AG04449 (cell line): ENCODE measurements around the gene CKS1B.

Source experiments
- CTCF ChIA-PET: fragments of 350-600 bp; formaldehyde crosslinking; extraction: SDS; loops from one replicate; lab custom pipeline; 2021; ENCODE audit warnings: antibody characterized with exemption; lab: Yijun Ruan, JAX
- POLR2A ChIA-PET: fragments of 400-600, 350-600 bp; formaldehyde crosslinking; extraction: SDS; loops from one replicate; lab custom pipeline; 2020; ENCODE audit warnings: antibody characterized with exemption, inconsistent platforms; lab: Yijun Ruan, JAX
- DNase-seq: peaks from one replicate; pipeline ENCODE4 v3.0.0-alpha.2; 2010; ENCODE audit warnings: low read depth, low spot score
- H3K4me3 ChIP-seq: 2 replicates; pipeline ENCODE4 v1.5.1; 2011; ENCODE audit warnings: low read depth, mild to moderate bottlenecking, control low read depth, low read length
- CTCF ChIP-seq: IDR thresholded peaks from one replicate; pipeline ENCODE4 v1.5.1; 2011; ENCODE audit warnings: mild to moderate bottlenecking, moderate library complexity, low read length, control low read depth, inconsistent platforms; ENCODE audit not compliant: insufficient read depth; ENCODE audit errors: missing control alignments

Gene CKS1B

GRCh38 chr1:154945160-154945961 is 29.1 kb upstream of the CKS1B start:
- CTCF ChIA-PET = interaction anchor here (0.8 to 2.6 kb wide), 8 partner anchors 10 to 466 kb away, joined by 3 to 11 read pairs (median 3); partner anchors contain the start of genes LENEP, PMVK and PYGO2

GRCh38 chr1:154945962-154946850 is 28.3 kb upstream of the CKS1B start:
- POLR2A ChIA-PET = interaction anchor here (0.6 to 0.9 kb wide), 3 partner anchors 24 to 983 kb away, joined by 3 to 4 read pairs (median 4); partner anchors contain the start of genes SHC1 and SLC39A1
- CTCF ChIA-PET = interaction anchor here (0.7 to 2.6 kb wide), 6 partner anchors 11 to 277 kb away, joined by 3 to 11 read pairs (median 4); partner anchors contain the start of genes LENEP, PMVK and PYGO2
- no peak overlapping the region for H3K4me3 ChIP-seq
- no peak for TF ChIP-seq CTCF
- no peak for DNase-seq

More at GRCh38 chr1:154945160-154945961, 29.1 kb upstream of the CKS1B start:
- H3K4me3 ChIP-seq = no peak overlapping the region
- no peak for TF ChIP-seq CTCF
- POLR2A ChIA-PET = interaction anchor here (0.5 to 0.9 kb wide), 5 partner anchors 25 to 982 kb away, joined by 3 to 4 read pairs (median 3); partner anchors contain the start of genes SHC1 and SLC39A1
- no peak for DNase-seq

GRCh38 chr1:154948079-154948478 is 26.4 kb upstream of the CKS1B start:
- TF ChIP-seq CTCF = no peak
- ChIA-PET CTCF (interaction anchor here (1.2 kb wide), 1 partner anchor 51 kb away, joined by 4 read pairs; no protein-coding TSS in a partner anchor), POLR2A (no interaction called here)
- no peak overlapping the region for H3K4me3 ChIP-seq
- DNase-seq = no peak

GRCh38 chr1:154951901-154952657 is 22.4 kb upstream of the CKS1B start:
- CTCF ChIA-PET = interaction anchor here (1.0 to 5.5 kb wide), 8 partner anchors 10 to 392 kb away, joined by 3 to 70 read pairs (median 6); partner anchors contain the start of genes LENEP, PMVK and PYGO2
- no peak overlapping the region for H3K4me3 ChIP-seq
- TF ChIP-seq CTCF = no peak
- DNase-seq = no peak
- POLR2A ChIA-PET = interaction anchor here (0.5 to 1.5 kb wide), 2 partner anchors 15 to 22 kb away, joined by 3 read pairs; partner anchors contain the start of gene PMVK

GRCh38 chr1:154952664-154953063 is 21.8 kb upstream of the CKS1B start:
- no peak for TF ChIP-seq CTCF
- ChIA-PET CTCF (interaction anchor here (1.0 to 5.5 kb wide), 7 partner anchors 9 to 393 kb away, joined by 3 to 70 read pairs (median 6); partner anchors contain the start of genes LENEP, PMVK and PYGO2), POLR2A (interaction anchor here (0.5 kb wide), 1 partner anchor 21 kb away, joined by 3 read pairs; no protein-coding TSS in a partner anchor)
- DNase-seq = no peak
- no peak overlapping the region for H3K4me3 ChIP-seq
